Stimulated activated CD8-positive, alpha-beta memory T cell treated with anti-CD3 and anti-CD28 coated beads, Interleukin-4, amount 100 ng/mL, for 48 hours (primary cell): Measurements from ENCODE around the gene LIG1.

Source experiments
- DNase-seq: peaks from one replicate; pipeline ENCODE4 v3.0.0-alpha.2; 2020

LIG1 gene

GRCh38 chr19:48181505-48181904, 11.4 kb upstream of the LIG1 start:
- no peak for DNase-seq

- DNase-seq: no peak
Measured at GRCh38 chr19:48176226-48176625, 6.1 kb upstream of the LIG1 start.

- DNase-seq: no peak
Measured at GRCh38 chr19:48175578-48175977, 5.4 kb upstream of the LIG1 start.

GRCh38 chr19:48174445-48175030, 4.4 kb upstream of the LIG1 start:
- no peak for DNase-seq

- no peak for DNase-seq
Measured at GRCh38 chr19:48171710-48172109, 1.6 kb upstream of the LIG1 start.

GRCh38 chr19:48170817-48171347, 738 bp upstream of the LIG1 start:
- DNase-seq: no peak

GRCh38 chr19:48169578-48169938, 586 bp downstream of the LIG1 start:
- peak; percentile 96 for DNase-seq

- no peak for DNase-seq
Measured at GRCh38 chr19:48168689-48169088, 1.5 kb downstream of the LIG1 start.

GRCh38 chr19:48158210-48158790, 11.8 kb downstream of the LIG1 start:
- no peak for DNase-seq

- DNase-seq: no peak
Measured at GRCh38 chr19:48154003-48154402, 16.1 kb downstream of the LIG1 start.

GRCh38 chr19:48152551-48152950, 17.6 kb downstream of the LIG1 start:
- peak; percentile 82 for DNase-seq

- DNase-seq: no peak
Measured at GRCh38 chr19:48149430-48149829, 20.7 kb downstream of the LIG1 start.

- no peak for DNase-seq
Measured at GRCh38 chr19:48148576-48148975, 21.6 kb downstream of the LIG1 start.

GRCh38 chr19:48147597-48148175, 22.5 kb downstream of the LIG1 start:
- no peak for DNase-seq

- DNase-seq: no peak
Measured at GRCh38 chr19:48139053-48139452, 31.1 kb downstream of the LIG1 start.

GRCh38 chr19:48137411-48137810, 32.7 kb downstream of the LIG1 start:
- no peak for DNase-seq

GRCh38 chr19:48136547-48136946, 33.6 kb downstream of the LIG1 start:
- no peak for DNase-seq

- peak; percentile 61 for DNase-seq
Measured at GRCh38 chr19:48135411-48135810, 34.7 kb downstream of the LIG1 start.

- DNase-seq: no peak
Measured at GRCh38 chr19:48133094-48133493, 37.0 kb downstream of the LIG1 start.

- DNase-seq: no peak
Measured at GRCh38 chr19:48127561-48127960, 42.6 kb downstream of the LIG1 start.

GRCh38 chr19:48123907-48124651, 46.1 kb downstream of the LIG1 start:
- peak; percentile 75 for DNase-seq

- no peak for DNase-seq
Measured at GRCh38 chr19:48122421-48122820, 47.7 kb downstream of the LIG1 start.

GRCh38 chr19:48121909-48122371, 48.2 kb downstream of the LIG1 start:
- no peak for DNase-seq

GRCh38 chr19:48121066-48121465, 49.1 kb downstream of the LIG1 start:
- no peak for DNase-seq
